ENCODE results near the gene MORN4.
"Not testable (repeated sequence)": the region's sequence is repeated elsewhere in the genome, so short reads cannot be mapped to it uniquely, and the experiment has no call there.

MORN4 gene

GRCh38 chr10:97597778-97598177, 35.5 kb downstream of the MORN4 start:
- no peak for DNase-seq (ENCODE audit: low read depth, low spot score)

- no peak for DNase-seq (ENCODE audit: low read depth, low spot score)
Measured at GRCh38 chr10:97596101-97597082, 36.9 kb downstream of the MORN4 start.

GRCh38 chr10:97593421-97593820, 39.9 kb downstream of the MORN4 start:
- DNase-seq (ENCODE audit: low read depth, low spot score) = no peak

- DNase-seq (ENCODE audit: low read depth, low spot score) = no peak
Measured at GRCh38 chr10:97590748-97591495, 42.4 kb downstream of the MORN4 start.

- DNase-seq (ENCODE audit: low read depth, low spot score) = no peak
Measured at GRCh38 chr10:97590082-97590747, 43.1 kb downstream of the MORN4 start.

GRCh38 chr10:97589479-97589878, 43.8 kb downstream of the MORN4 start, which contains the start of gene C10orf62:
TSS of gene C10orf62 (plus strand) at chr10:97589721. CDS start at chr10:97589898, 177 bp downstream.
- no peak for DNase-seq (ENCODE audit: low read depth, low spot score)

GRCh38 chr10:97587183-97587582, 46.1 kb downstream of the MORN4 start:
- no peak for DNase-seq (ENCODE audit: low read depth, low spot score)

- DNase-seq (ENCODE audit: low read depth, low spot score) = no peak
Measured at GRCh38 chr10:97585439-97585811, 47.9 kb downstream of the MORN4 start.

GRCh38 chr10:97584798-97585438, 48.4 kb downstream of the MORN4 start:
- DNase-seq (ENCODE audit: low read depth, low spot score) = no peak

- DNase-seq (ENCODE audit: low read depth, low spot score) = peak; percentile 65
Measured at GRCh38 chr10:97584060-97584797, 49.1 kb downstream of the MORN4 start, which contains the start of gene HOGA1. TSS of gene HOGA1 (plus strand) at chr10:97584389. CDS start at chr10:97584704, 315 bp downstream.

- no peak for DNase-seq (ENCODE audit: low read depth, low spot score)
Measured at GRCh38 chr10:97583476-97583875, 49.8 kb downstream of the MORN4 start.

- DNase-seq (ENCODE audit: low read depth, low spot score) = no peak
Measured at GRCh38 chr10:97582169-97582568, 51.1 kb downstream of the MORN4 start.

GRCh38 chr10:97580421-97581367, 52.6 kb downstream of the MORN4 start:
- DNase-seq (ENCODE audit: low read depth, low spot score) = no peak

GRCh38 chr10:97578171-97578844, 55.0 kb downstream of the MORN4 start:
- DNase-seq (ENCODE audit: low read depth, low spot score) = no peak

GRCh38 chr10:97577701-97578100, 55.6 kb downstream of the MORN4 start:
- no peak for DNase-seq (ENCODE audit: low read depth, low spot score)

GRCh38 chr10:97576487-97576886, 56.8 kb downstream of the MORN4 start:
- DNase-seq (ENCODE audit: low read depth, low spot score) = not testable (repeated sequence)

- no peak for DNase-seq (ENCODE audit: low read depth, low spot score)
Measured at GRCh38 chr10:97575127-97575668, 58.1 kb downstream of the MORN4 start.

- DNase-seq (ENCODE audit: low read depth, low spot score) = no peak
Measured at GRCh38 chr10:97574374-97575126, 58.8 kb downstream of the MORN4 start.
